ENCODE measurements around the gene KCNQ5. TPM values are rescaled to one million over a fixed set of nuclear protein-coding genes. Genes with fewer than 3 reads are reported as not detected.

KCNQ5 gene
- total RNA-seq, 1 experiment from 2014 or later, result not detected

DNA sequence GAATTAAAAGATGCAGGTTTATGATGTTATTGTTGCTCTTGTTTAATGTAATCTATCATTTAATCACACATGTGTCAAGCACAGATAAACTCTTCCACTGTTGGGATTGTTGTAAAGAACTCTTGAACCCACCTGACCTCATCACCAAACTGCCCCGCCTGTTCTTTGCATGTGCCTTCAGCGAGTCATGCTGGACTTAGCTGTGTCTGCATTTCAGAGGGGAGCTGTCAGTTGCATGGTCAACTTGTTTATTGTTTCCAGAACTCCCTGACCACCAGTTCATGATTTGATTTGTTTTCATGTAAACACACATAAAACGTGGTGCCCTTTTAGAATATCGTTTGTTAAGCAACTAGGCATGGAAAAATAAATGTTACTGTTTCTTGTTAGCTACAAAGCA lies 509.8 kb downstream of the KCNQ5 start:
- H3K27ac ChIP-seq (ENCODE audit: low read depth, low read length), result no peak overlapping the region
- H2AFZ ChIP-seq (ENCODE audit: low read depth, low read length, poor library complexity, severe bottlenecking), result no peak overlapping the region
- H3K4me1 ChIP-seq (ENCODE audit: control insufficient read depth in 1 of 2, insufficient read depth in 2 of 2, low read length in 2 of 2), result peaks cover 0 to 11% of the 10 kb centered on the region in 2 experiments; a peak in 1 of 4 replicates
- no peak overlapping the region for H3K4me2 ChIP-seq (ENCODE audit: low read length)
- no peaks in the 10 kb centered on the region for H3K9me3 ChIP-seq (ENCODE audit: control insufficient read depth in 1 of 2, insufficient read depth in 1 of 2, low read depth in 1 of 2, low read length in 2 of 2)
- CTCF ChIA-PET, result interaction anchor here (2.0 to 7.8 kb wide), 2 partner anchors 516 to 720 kb away, joined by 7 to 91 read pairs; no protein-coding TSS in a partner anchor
- intact Hi-C loops (cut with micrococcal nuclease), result loop anchor here (2.0 to 5.0 kb wide), 2 partner anchors 195 to 419 kb away; no protein-coding TSS in a partner anchor
- POLR2A ChIA-PET, result no interaction called here
- H3K27me3 ChIP-seq (ENCODE audit: insufficient read depth, low read length), result peaks cover 17% of the 10 kb centered on the region
- H3K9me2 ChIP-seq (ENCODE audit: insufficient read depth), result no peaks in the 10 kb centered on the region
- RAD21 ChIA-PET (ENCODE audit: low non-redundant PET in 1 of 2, low total read pairs in 2 of 2, uncharacterized antibody in 2 of 2, unreplicated experiment in 2 of 2), result no interaction called here
- H3K4me3 ChIP-seq (replicated peaks in 1 of 2; ENCODE audit: low read depth in 1 of 2, low read length in 2 of 2), result no peak overlapping the region
- TF ChIP-seq, protein P1, sequence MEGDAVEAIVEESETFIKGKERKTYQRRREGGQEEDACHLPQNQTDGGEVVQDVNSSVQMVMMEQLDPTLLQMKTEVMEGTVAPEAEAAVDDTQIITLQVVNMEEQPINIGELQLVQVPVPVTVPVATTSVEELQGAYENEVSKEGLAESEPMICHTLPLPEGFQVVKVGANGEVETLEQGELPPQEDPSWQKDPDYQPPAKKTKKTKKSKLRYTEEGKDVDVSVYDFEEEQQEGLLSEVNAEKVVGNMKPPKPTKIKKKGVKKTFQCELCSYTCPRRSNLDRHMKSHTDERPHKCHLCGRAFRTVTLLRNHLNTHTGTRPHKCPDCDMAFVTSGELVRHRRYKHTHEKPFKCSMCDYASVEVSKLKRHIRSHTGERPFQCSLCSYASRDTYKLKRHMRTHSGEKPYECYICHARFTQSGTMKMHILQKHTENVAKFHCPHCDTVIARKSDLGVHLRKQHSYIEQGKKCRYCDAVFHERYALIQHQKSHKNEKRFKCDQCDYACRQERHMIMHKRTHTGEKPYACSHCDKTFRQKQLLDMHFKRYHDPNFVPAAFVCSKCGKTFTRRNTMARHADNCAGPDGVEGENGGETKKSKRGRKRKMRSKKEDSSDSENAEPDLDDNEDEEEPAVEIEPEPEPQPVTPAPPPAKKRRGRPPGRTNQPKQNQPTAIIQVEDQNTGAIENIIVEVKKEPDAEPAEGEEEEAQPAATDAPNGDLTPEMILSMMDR (IDR thresholded peaks at IDR 0.05 in 2 of 3, conservative IDR thresholded peaks at IDR 0.05 in 1 of 3; ENCODE audit: borderline replicate concordance in 1 of 3, insufficient read depth in 1 of 3, low read depth in 2 of 3, low read length in 2 of 3), result no peak
- TF ChIP-seq POLR2A (IDR thresholded peaks at IDR 0.05; ENCODE audit: borderline replicate concordance, extremely low read depth, insufficient read depth, insufficient read length) (no peak), ELF1 (IDR thresholded peaks at IDR 0.05; ENCODE audit: borderline replicate concordance, low read depth) (no peak), EZH2phosphoT487 (IDR thresholded peaks at IDR 0.05; ENCODE audit: borderline replicate concordance) (no peak), YY1 (IDR thresholded peaks at IDR 0.05; ENCODE audit: extremely low read depth, insufficient replicate concordance, low read depth, low read length) (no peak), SRF (IDR thresholded peaks at IDR 0.05; ENCODE audit: low read depth) (no peak), TCF7L2 (IDR thresholded peaks at IDR 0.05; ENCODE audit: borderline replicate concordance, extremely low read depth, insufficient read depth, insufficient read length) (no peak), CEBPB (IDR thresholded peaks at IDR 0.05; ENCODE audit: low read depth) (no peak), RAD21 (IDR thresholded peaks at IDR 0.05; ENCODE audit: low read depth) (no peak), POLR2AphosphoS5 (IDR thresholded peaks at IDR 0.05; ENCODE audit: low read depth, low read length) (no peak)
- TF ChIP-seq, protein P2, sequence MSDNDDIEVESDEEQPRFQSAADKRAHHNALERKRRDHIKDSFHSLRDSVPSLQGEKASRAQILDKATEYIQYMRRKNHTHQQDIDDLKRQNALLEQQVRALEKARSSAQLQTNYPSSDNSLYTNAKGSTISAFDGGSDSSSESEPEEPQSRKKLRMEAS (IDR thresholded peaks at IDR 0.05), result no peak
- TF ChIP-seq, protein P3, sequence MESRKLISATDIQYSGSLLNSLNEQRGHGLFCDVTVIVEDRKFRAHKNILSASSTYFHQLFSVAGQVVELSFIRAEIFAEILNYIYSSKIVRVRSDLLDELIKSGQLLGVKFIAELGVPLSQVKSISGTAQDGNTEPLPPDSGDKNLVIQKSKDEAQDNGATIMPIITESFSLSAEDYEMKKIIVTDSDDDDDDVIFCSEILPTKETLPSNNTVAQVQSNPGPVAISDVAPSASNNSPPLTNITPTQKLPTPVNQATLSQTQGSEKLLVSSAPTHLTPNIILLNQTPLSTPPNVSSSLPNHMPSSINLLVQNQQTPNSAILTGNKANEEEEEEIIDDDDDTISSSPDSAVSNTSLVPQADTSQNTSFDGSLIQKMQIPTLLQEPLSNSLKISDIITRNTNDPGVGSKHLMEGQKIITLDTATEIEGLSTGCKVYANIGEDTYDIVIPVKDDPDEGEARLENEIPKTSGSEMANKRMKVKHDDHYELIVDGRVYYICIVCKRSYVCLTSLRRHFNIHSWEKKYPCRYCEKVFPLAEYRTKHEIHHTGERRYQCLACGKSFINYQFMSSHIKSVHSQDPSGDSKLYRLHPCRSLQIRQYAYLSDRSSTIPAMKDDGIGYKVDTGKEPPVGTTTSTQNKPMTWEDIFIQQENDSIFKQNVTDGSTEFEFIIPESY (IDR thresholded peaks at IDR 0.05; ENCODE audit: extremely low read depth, insufficient replicate concordance, low read length), result no peak
- H3K36me3 ChIP-seq (ENCODE audit: control insufficient read depth in 1 of 2, insufficient read depth in 2 of 2, low read length in 2 of 2), result no peaks in the 10 kb centered on the region
- no peaks in the 10 kb centered on the region for H4K20me1 ChIP-seq (ENCODE audit: insufficient read depth)
- BruUV-seq (replicated peaks), result no TSS peak
- DNase-seq (ENCODE audit: low read depth, low spot score) (no peak), ATAC-seq (no peak)
- no peaks in the 10 kb centered on the region for H3K79me2 ChIP-seq (ENCODE audit: insufficient read depth, low read length)
- no peak overlapping the region for H3K9ac ChIP-seq (ENCODE audit: low read length)

Measured in HCT116 (cell line).